HCT116 (cell line): Measurements from ENCODE around the gene NSD2. TPM values are rescaled to one million over a fixed set of nuclear protein-coding genes. Genes with fewer than 3 reads are reported as not detected.

Experiments used
- ATAC-seq: fragments of 200-7000 bp; cut with Tn5 transposase; 2 replicates; pipeline ENCODE4 v1.9.1; 2020; ENCODE audit warnings: mild to moderate bottlenecking, moderate library complexity
- BruUV-seq: library from RNA; stranded (reverse); fragments of 400-500 nt; replicated peaks from 2 replicates; lab custom pipeline; 2021; lab: Mats Ljungman, UMichigan
- CTCF ChIA-PET: fragments of 300-600 bp; sonication (Branson Sonifier 250); formaldehyde crosslinking; loops from one replicate; lab custom pipeline; 2021; ENCODE audit warnings: antibody characterized with exemption; lab: Charles Lee
- POLR2A ChIA-PET: fragments of 300-600, 350-600 bp; sonication (Branson Sonifier 250); formaldehyde crosslinking; loops from one replicate; lab custom pipeline; 2021; ENCODE audit warnings: antibody characterized with exemption; lab: Charles Lee
- RAD21 ChIA-PET, 2 experiments: fragments of 300-600 bp; sonication (Branson Sonifier 250); formaldehyde crosslinking; loops; one replicate each; lab custom pipeline; 2023; ENCODE audit warnings: low total read pairs in 2 of 2; ENCODE audit not compliant: uncharacterized antibody in 2 of 2, unreplicated experiment in 2 of 2, low non-redundant PET in 1 of 2; lab: Charles Lee
- DNase-seq: peaks from one replicate; pipeline ENCODE4 v3.0.0-alpha.2; 2010; ENCODE audit warnings: low read depth, low spot score
- H2AFZ ChIP-seq: fragments of 200-600 bp; shearing (Covaris generic), sonication (generic); 2 replicates; pipeline ENCODE4 v1.6.1; 2017; ENCODE audit warnings: low read depth, mixed run types, mixed read lengths, antibody characterized with exemption, low read length; ENCODE audit not compliant: poor library complexity, severe bottlenecking
- H3K27ac ChIP-seq: 2 replicates; pipeline ENCODE4 v1.5.1; 2012; ENCODE audit warnings: low read depth, low read length
- H3K27me3 ChIP-seq: fragments of 200-600 bp; sonication (generic); 2 replicates; pipeline ENCODE4 v1.6.1; 2016; ENCODE audit warnings: mixed run types, low read length, mixed read lengths; ENCODE audit not compliant: insufficient read depth
- H3K36me3 ChIP-seq, 2 experiments: fragments of 200-500 bp in 1 of 2; fragments of 200-600 bp in 1 of 2; sonication (Bioruptor generic) in 1 of 2; sonication (generic) in 1 of 2; 2 replicates each; pipeline versions ENCODE4 v1.5.1 to v1.6.1; 2014 to 2016; ENCODE audit warnings: low read length in 2 of 2, inconsistent platforms in 1 of 2, mixed read lengths in 1 of 2, mixed run types in 1 of 2; ENCODE audit not compliant: insufficient read depth in 2 of 2, control insufficient read depth in 1 of 2
- H3K4me1 ChIP-seq, 2 experiments: fragments of 200-600 bp in 1 of 2; sonication (generic) in 1 of 2; 2 replicates each; pipeline versions ENCODE4 v1.5.1 to v1.6.1; 2012 to 2017; ENCODE audit warnings: low read length in 2 of 2, inconsistent platforms in 1 of 2, mild to moderate bottlenecking in 1 of 2, mixed read lengths in 1 of 2, mixed run types in 1 of 2, moderate library complexity in 1 of 2; ENCODE audit not compliant: insufficient read depth in 2 of 2, control insufficient read depth in 1 of 2
- H3K4me2 ChIP-seq: fragments of 200-600 bp; sonication (generic); 2 replicates; pipeline ENCODE4 v1.6.1; 2017; ENCODE audit warnings: mixed run types, low read length, mixed read lengths
- H3K4me3 ChIP-seq, 2 experiments: fragments of 200-600 bp in 1 of 2; sonication (generic) in 1 of 2; replicated peaks in 1 of 2; 2 replicates each; pipeline ENCODE4 v1.5.1; 2011 to 2016; ENCODE audit warnings: low read length in 2 of 2, control low read depth in 1 of 2, low read depth in 1 of 2, mild to moderate bottlenecking in 1 of 2, mixed read lengths in 1 of 2, mixed run types in 1 of 2
- H3K79me2 ChIP-seq: fragments of 200-600 bp; sonication (generic); 2 replicates; pipeline ENCODE4 v1.6.1; 2017; ENCODE audit warnings: mild to moderate bottlenecking, mixed run types, low read length, moderate library complexity, mixed read lengths; ENCODE audit not compliant: insufficient read depth
- H3K9ac ChIP-seq: fragments of 200-600 bp; sonication (generic); 2 replicates; pipeline ENCODE4 v1.6.1; 2016; ENCODE audit warnings: low read length, mixed read lengths
- H3K9me2 ChIP-seq: fragments of 200-600 bp; sonication (generic), shearing (Covaris generic); 2 replicates; pipeline ENCODE4 v1.6.1; 2017; ENCODE audit warnings: mixed run types, mild to moderate bottlenecking, moderate library complexity; ENCODE audit not compliant: insufficient read depth
- H3K9me3 ChIP-seq, 2 experiments: fragments of 200-500 bp in 1 of 2; fragments of 200-600 bp in 1 of 2; sonication (Bioruptor generic) in 1 of 2; sonication (generic) in 1 of 2; 2 replicates each; pipeline ENCODE4 v1.6.1; 2014 to 2017; ENCODE audit warnings: low read length in 2 of 2, mixed read lengths in 2 of 2, inconsistent platforms in 1 of 2, low read depth in 1 of 2, mild to moderate bottlenecking in 1 of 2, mixed run types in 1 of 2, moderate library complexity in 1 of 2; ENCODE audit not compliant: control insufficient read depth in 1 of 2, insufficient read depth in 1 of 2
- H4K20me1 ChIP-seq: fragments of 200-600 bp; sonication (generic), shearing (Covaris generic); 2 replicates; pipeline ENCODE4 v1.6.1; 2017; ENCODE audit warnings: mixed run types, mild to moderate bottlenecking, moderate library complexity; ENCODE audit not compliant: insufficient read depth
- CEBPB ChIP-seq: IDR thresholded peaks from 2 replicates; pipeline ENCODE4 v1.6.1; 2012; ENCODE audit warnings: low read depth
- EGR1 ChIP-seq: IDR thresholded peaks from 2 replicates; pipeline ENCODE4 v1.6.1; 2012; ENCODE audit warnings: low read depth
- EZH2 ChIP-seq: fragments of 200-600 bp; sonication (generic); IDR thresholded peaks from 2 replicates; pipeline ENCODE4 v1.6.1; 2017; ENCODE audit warnings: antibody characterized with exemption, mixed run types
- EZH2phosphoT487 ChIP-seq: fragments of 200-600 bp; IDR thresholded peaks from 2 replicates; pipeline ENCODE4 v1.6.1; 2018; ENCODE audit warnings: antibody characterized with exemption, borderline replicate concordance
- POLR2AphosphoS5 ChIP-seq: IDR thresholded peaks from 2 replicates; pipeline ENCODE4 v1.6.1; 2011; ENCODE audit warnings: mild to moderate bottlenecking, low read depth, low read length, moderate library complexity
- ZNF274 ChIP-seq: fragments of 200-500 bp; sonication (Bioruptor generic); IDR thresholded peaks from 2 replicates; pipeline ENCODE4 v1.6.1; 2014; ENCODE audit warnings: mild to moderate bottlenecking, low read depth, low read length, inconsistent platforms
- intact Hi-C: fragments of 100-400 bp; cut with micrococcal nuclease; formaldehyde crosslinking; loops from 2 replicates; pipeline ENCODE4 v1.10.0; 2022
- total RNA-seq: library from RNA; stranded (reverse); gene quantifications from one replicate; pipeline ENCODE4 v1.2.1, GENCODE V29; 2021; ENCODE audit not compliant: unreplicated experiment
- TF ChIP-seq, protein P1 (sequence below): IDR thresholded peaks from 2 replicates; pipeline ENCODE4 v1.6.1; 2011; ENCODE audit warnings: mild to moderate bottlenecking, low read length, moderate library complexity; ENCODE audit not compliant: insufficient replicate concordance; ENCODE audit errors: extremely low read depth
- TF ChIP-seq, protein P2 (sequence below): IDR thresholded peaks from 2 replicates; pipeline ENCODE4 v1.6.1; 2012

NSD2 gene
- total RNA-seq, 1 experiment from 2014 or later, result 145 TPM

- ChIA-PET POLR2A (no interaction called here), RAD21 (no interaction called here), CTCF (no interaction called here)
- H3K27me3 ChIP-seq, result no peaks in the 10 kb centered on the region
- no peaks in the 10 kb centered on the region for H3K9me2 ChIP-seq
- no peak overlapping the region for H3K9ac ChIP-seq
- H4K20me1 ChIP-seq, result peaks cover 8% of the 10 kb centered on the region; the same call in 1 of the 2 replicates
- H3K4me2 ChIP-seq, result no peak overlapping the region
- BruUV-seq, result no TSS peak
- peaks cover 24% of the 10 kb centered on the region for H3K79me2 ChIP-seq
- H3K4me3 ChIP-seq, result no peak overlapping the region
- H2AFZ ChIP-seq, result no peak overlapping the region
- peaks cover 4 to 19% of the 10 kb centered on the region in 2 experiments; a peak in 2 of 4 replicates for H3K4me1 ChIP-seq
- H3K9me3 ChIP-seq, result no peaks in the 10 kb centered on the region
- no peak for TF ChIP-seq CEBPB
- TF ChIP-seq EGR1, result no peak
- no peak for TF ChIP-seq POLR2AphosphoS5
- TF ChIP-seq EZH2phosphoT487, result no peak
- no peak for TF ChIP-seq ZNF274
- TF ChIP-seq, protein P1, sequence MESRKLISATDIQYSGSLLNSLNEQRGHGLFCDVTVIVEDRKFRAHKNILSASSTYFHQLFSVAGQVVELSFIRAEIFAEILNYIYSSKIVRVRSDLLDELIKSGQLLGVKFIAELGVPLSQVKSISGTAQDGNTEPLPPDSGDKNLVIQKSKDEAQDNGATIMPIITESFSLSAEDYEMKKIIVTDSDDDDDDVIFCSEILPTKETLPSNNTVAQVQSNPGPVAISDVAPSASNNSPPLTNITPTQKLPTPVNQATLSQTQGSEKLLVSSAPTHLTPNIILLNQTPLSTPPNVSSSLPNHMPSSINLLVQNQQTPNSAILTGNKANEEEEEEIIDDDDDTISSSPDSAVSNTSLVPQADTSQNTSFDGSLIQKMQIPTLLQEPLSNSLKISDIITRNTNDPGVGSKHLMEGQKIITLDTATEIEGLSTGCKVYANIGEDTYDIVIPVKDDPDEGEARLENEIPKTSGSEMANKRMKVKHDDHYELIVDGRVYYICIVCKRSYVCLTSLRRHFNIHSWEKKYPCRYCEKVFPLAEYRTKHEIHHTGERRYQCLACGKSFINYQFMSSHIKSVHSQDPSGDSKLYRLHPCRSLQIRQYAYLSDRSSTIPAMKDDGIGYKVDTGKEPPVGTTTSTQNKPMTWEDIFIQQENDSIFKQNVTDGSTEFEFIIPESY, result no peak
- no peak for TF ChIP-seq EZH2
- TF ChIP-seq, protein P2, sequence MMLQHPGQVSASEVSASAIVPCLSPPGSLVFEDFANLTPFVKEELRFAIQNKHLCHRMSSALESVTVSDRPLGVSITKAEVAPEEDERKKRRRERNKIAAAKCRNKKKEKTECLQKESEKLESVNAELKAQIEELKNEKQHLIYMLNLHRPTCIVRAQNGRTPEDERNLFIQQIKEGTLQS, result no peak
- intact Hi-C loops, result no loop called here
- H3K27ac ChIP-seq, result no peak overlapping the region; the same call in 1 of the 2 replicates
- no peak for ATAC-seq
- peaks cover 35 to 44% of the 10 kb centered on the region in 2 experiments; a peak in 3 of 4 replicates for H3K36me3 ChIP-seq
- DNase-seq, result no peak
Measured at GRCh38 chr4:1983846-1984405, 112.7 kb downstream of the NSD2 start.
